Measurements from ENCODE around the gene CENPX.

CENPX gene

DNA sequence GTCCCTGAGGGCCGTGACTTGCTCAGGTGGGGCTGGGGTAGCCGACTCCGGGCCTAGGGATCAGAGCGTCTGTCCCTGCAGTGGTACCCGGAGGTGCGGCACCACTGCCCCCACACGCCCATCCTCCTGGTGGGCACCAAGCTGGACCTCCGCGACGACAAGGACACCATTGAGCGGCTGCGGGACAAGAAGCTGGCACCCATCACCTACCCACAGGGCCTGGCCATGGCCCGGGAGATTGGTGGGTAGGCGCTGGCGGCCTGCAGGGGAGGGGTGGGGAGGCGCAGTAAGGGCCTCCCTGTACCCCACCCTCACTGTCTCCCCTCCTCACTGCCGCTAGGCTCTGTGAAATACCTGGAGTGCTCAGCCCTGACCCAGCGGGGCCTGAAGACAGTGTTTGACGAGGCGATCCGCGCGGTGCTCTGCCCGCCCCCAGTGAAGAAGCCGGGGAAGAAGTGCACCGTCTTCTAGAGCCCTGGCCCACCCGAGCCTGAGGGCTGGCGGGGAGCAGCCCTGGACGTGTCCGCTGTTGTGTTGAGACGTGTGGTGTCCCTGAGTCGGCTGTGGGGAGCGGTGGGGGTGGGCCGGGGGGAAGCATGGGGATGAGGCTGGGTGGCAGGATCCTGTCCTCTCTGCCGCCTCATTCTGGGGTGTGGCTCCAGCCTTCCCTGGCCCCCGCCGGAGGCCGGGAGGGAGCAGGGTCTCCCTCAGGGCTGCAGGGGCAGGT lies 10.8 kb upstream of the CENPX start:
- TF ChIP-seq, protein P1, sequence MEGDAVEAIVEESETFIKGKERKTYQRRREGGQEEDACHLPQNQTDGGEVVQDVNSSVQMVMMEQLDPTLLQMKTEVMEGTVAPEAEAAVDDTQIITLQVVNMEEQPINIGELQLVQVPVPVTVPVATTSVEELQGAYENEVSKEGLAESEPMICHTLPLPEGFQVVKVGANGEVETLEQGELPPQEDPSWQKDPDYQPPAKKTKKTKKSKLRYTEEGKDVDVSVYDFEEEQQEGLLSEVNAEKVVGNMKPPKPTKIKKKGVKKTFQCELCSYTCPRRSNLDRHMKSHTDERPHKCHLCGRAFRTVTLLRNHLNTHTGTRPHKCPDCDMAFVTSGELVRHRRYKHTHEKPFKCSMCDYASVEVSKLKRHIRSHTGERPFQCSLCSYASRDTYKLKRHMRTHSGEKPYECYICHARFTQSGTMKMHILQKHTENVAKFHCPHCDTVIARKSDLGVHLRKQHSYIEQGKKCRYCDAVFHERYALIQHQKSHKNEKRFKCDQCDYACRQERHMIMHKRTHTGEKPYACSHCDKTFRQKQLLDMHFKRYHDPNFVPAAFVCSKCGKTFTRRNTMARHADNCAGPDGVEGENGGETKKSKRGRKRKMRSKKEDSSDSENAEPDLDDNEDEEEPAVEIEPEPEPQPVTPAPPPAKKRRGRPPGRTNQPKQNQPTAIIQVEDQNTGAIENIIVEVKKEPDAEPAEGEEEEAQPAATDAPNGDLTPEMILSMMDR (IDR thresholded peaks at IDR 0.05; ENCODE audit: insufficient read depth, low read depth, low read length, missing control alignments) = no peak
- DNase-seq (ENCODE audit: low read depth) = no peak
- no peak overlapping the region for H3K4me3 ChIP-seq (ENCODE audit: low read depth, low read length)

DNA sequence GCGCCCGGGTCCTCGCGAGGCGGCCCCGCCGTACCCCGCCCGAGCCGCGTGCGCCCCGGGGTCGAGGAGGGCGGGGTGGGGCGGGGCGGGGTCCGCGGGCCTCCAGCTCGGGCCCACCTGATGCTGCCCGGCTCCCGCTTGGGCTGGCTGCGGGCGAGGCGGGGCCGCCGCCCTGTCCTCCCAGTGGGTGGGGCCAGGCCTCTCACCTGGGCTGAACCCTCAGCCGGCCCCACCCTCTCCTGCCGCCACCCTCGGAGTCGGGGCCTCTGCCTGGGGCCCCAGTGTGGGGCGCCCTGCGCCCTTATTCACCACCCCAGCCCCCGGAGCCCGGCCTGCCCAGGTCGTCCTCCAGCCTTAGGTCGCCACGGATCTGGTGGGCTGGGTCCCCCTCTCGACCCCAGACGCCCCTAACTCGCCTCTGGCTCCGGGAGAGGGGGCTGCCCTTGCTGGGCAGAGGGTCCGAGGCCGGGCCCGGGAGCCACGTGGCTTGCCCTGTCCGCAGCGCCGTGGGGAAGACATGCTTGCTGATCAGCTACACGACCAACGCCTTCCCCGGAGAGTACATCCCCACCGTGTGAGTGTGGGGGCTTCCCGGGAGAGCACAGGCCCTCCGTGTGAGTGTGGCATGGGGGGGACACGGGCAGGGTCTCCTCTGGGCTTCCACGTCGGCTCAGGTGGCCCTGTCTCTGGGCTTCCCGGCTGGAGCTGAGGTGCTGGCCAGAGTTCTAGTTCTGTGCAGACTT lies 9.4 kb upstream of the CENPX start:
- H3K4me3 ChIP-seq (ENCODE audit: low read depth, low read length) = no peak overlapping the region
- TF ChIP-seq, protein P1 (IDR thresholded peaks at IDR 0.05; ENCODE audit: insufficient read depth, low read depth, low read length, missing control alignments) = no peak
- peak; percentile 35 for DNase-seq (ENCODE audit: low read depth)

DNA sequence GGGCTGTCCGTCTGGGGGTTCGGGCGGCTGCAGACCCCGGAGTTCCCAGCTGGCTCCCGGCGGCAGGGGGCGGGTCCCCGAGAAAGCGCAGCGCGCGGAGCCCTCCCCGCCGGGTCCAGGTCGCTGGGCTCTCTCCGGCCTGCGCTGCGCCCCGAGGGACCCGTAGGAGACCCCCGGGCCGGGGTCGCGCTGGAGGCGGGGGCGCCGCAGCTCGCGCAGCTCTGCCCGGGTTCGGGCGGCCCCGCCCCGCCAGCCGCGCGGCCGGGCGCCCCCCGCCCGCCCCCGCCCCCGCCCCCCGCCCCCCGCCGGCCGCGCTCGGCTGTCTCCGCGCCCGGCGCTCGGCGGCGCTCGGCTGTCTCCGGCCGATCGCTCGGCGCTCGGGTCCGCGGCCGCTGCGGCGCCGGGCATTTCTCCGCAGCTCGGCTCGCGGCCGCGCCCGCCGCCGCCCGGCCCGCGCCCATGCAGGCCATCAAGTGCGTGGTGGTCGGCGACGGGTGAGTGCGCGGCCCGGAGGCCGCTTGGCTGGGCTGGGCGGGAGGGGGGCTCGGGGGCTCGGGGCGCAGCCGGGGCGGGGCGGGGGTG lies 8.7 kb upstream of the CENPX start, which contains the start of gene RAC3:
TSS of gene RAC3 (plus strand) at position 376 of the 582 bp plus-strand sequence. CDS start at position 460, 84 bp downstream.
- DNase-seq (ENCODE audit: low read depth) = peak; percentile 36
- TF ChIP-seq, protein P1 (IDR thresholded peaks at IDR 0.05; ENCODE audit: insufficient read depth, low read depth, low read length, missing control alignments) = no peak

DNA sequence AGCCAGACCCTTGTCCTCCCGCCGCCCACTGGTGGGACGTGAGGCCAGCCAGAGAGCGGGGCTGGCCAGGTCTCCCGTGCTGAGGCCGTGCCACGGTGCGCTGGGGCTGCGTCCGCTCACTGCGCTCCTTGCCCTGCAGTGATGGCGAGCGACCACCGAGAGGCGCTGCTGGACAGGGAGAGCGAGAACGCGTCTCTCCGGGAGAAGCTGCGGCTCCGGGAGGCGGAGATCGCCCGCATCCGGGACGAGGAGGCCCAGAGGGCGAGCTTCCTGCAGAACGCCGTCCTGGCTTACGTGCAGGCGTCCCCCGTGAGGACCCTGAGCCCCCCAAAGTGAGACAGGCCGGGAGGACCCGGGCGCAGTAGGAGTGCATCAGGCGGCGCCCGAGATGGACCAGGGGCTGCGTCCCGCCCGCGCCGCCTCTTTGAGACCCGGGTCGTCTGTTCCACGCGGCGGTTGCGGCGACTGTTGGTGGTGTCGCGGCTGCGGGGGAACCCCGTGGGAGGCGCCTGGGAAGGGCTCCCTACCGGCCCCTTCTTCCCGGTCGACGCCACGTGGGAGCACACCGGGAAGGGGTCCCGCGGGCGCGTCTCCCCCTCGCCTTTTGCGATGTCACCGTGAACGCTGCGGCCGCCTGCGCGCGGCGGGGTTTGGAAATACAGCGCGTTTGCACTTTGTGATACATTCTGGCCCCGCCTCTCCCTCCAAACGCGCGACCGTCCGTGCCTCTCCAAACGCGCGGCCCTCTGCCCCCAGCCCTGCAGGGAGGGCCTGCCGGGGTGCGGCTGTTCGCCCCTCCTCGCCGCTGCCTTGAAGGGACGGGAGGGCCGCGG lies 8.0 kb upstream of the CENPX start:
- TF ChIP-seq, protein P1 (IDR thresholded peaks at IDR 0.05; ENCODE audit: insufficient read depth, low read depth, low read length, missing control alignments) = peak; percentile 93
- DNase-seq (ENCODE audit: low read depth) = peak; percentile 80
- H3K4me3 ChIP-seq (ENCODE audit: low read depth, low read length) = peak overlapping the region; percentile 44

More for the DNA sequence above, 8.7 kb upstream of the CENPX start, which contains the start of gene RAC3:
- H3K4me3 ChIP-seq (ENCODE audit: low read depth, low read length) = peak within 1 kb of the TSS; percentile 44

DNA sequence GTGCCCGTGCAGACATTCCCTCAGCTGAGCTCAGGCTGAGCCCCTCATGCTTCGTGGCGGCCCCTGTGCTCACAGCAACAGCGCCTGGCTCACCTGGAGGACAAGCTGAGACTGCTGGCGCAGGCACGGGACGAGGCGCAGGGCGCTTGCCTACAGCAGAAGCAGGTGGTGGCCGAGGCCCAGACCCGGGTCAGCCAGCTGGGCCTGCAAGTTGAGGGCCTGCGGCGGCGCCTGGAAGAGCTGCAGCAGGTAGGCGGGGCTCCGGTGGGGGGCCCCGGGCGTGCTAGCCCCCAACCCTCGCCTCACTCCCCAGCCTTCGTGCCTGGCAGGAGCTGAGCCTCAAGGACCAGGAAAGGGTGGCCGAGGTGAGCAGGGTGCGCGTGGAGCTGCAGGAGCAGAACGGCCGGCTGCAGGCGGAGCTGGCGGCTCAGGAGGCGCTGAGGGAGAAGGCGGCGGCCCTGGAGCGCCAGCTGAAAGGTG lies 7.4 kb upstream of the CENPX start:
- TF ChIP-seq, protein P1 (IDR thresholded peaks at IDR 0.05; ENCODE audit: insufficient read depth, low read depth, low read length, missing control alignments) = no peak
- H3K4me3 ChIP-seq (ENCODE audit: low read depth, low read length) = no peak overlapping the region
- DNase-seq (ENCODE audit: low read depth) = no peak

DNA sequence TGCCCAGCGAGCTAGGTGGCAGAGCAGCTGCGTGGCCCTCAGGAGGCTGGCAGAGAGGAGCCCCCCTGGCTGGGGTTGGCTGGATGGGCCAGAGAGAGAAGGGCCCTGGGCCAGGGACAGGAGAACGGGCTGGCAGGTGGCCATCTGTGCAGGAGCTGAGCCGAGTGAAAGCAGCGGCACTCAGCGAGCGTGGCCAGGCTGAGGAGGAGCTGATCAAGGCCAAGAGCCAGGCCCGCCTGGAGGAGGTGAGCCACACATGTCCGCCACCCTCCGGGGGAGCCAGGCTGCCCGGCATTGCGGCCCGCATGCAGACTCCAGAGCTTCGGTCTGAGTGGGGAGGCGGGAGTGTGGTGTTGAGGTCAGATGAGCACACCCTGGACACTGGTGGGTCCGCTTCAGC lies 6.7 kb upstream of the CENPX start:
- DNase-seq (ENCODE audit: low read depth) = no peak
- TF ChIP-seq, protein P1 (IDR thresholded peaks at IDR 0.05; ENCODE audit: insufficient read depth, low read depth, low read length, missing control alignments) = no peak
- no peak overlapping the region for H3K4me3 ChIP-seq (ENCODE audit: low read depth, low read length)
